ENCODE data around the gene SHC3.
"Not testable (repeated sequence)": the region's sequence is repeated elsewhere in the genome, so short reads cannot be mapped to it uniquely, and the experiment has no call there.

SHC3 gene

GRCh38 chr9:89177944-89178829, at the start of gene SHC3:
Gene SHC3, minus strand, starts transcription at chr9:89178818. Its CDS starts 358 bp downstream, at chr9:89178460.
- DNase-seq: no peak

- DNase-seq: no peak
These were observed 47.4 kb upstream of the SHC3 start for GRCh38 chr9:89225991-89226471.

- DNase-seq: no peak
These were observed 47.0 kb upstream of the SHC3 start for GRCh38 chr9:89225587-89225986.

- no peak for DNase-seq
These were observed 46.4 kb upstream of the SHC3 start for GRCh38 chr9:89225036-89225435.

GRCh38 chr9:89224633-89225032, 46.0 kb upstream of the SHC3 start:
- DNase-seq: no peak

- DNase-seq: no peak
These were observed 44.9 kb upstream of the SHC3 start for GRCh38 chr9:89223396-89223977.

- DNase-seq: no peak
These were observed 41.0 kb upstream of the SHC3 start for GRCh38 chr9:89219637-89220036.

GRCh38 chr9:89218040-89218928, 39.7 kb upstream of the SHC3 start:
- no peak for DNase-seq

GRCh38 chr9:89215342-89215741, 36.7 kb upstream of the SHC3 start:
- DNase-seq: no peak

GRCh38 chr9:89213396-89213880, 34.8 kb upstream of the SHC3 start:
- no peak for DNase-seq

- no peak for DNase-seq
These were observed 33.6 kb upstream of the SHC3 start for GRCh38 chr9:89212171-89212570.

GRCh38 chr9:89209311-89209710, 30.7 kb upstream of the SHC3 start:
- DNase-seq: not testable (repeated sequence)

- DNase-seq: no peak
These were observed 28.4 kb upstream of the SHC3 start for GRCh38 chr9:89207026-89207425.

GRCh38 chr9:89204801-89205200, 26.2 kb upstream of the SHC3 start:
- DNase-seq: no peak

- no peak for DNase-seq
These were observed 16.6 kb upstream of the SHC3 start for GRCh38 chr9:89195131-89195797.

GRCh38 chr9:89194421-89195130, 16.0 kb upstream of the SHC3 start:
- no peak for DNase-seq

GRCh38 chr9:89191004-89191403, 12.4 kb upstream of the SHC3 start:
- DNase-seq: no peak

- DNase-seq: no peak
These were observed 10.6 kb upstream of the SHC3 start for GRCh38 chr9:89189215-89189614.

GRCh38 chr9:89187950-89188349, 9.3 kb upstream of the SHC3 start:
- no peak for DNase-seq

- no peak for DNase-seq
These were observed 8.9 kb upstream of the SHC3 start for GRCh38 chr9:89187541-89187940.

GRCh38 chr9:89186960-89187359, 8.3 kb upstream of the SHC3 start:
- DNase-seq: no peak

- no peak for DNase-seq
These were observed 7.4 kb upstream of the SHC3 start for GRCh38 chr9:89185980-89186379.

Measured in NCI-H748 treated with DMSO at 0.1 percent for 48 hours (cell line).